B cell (primary cell): ENCODE data around the gene GLCCI1. TPM values are rescaled to one million over a fixed set of nuclear protein-coding genes. Genes with fewer than 3 reads are reported as not detected.

Experiments used
- ATAC-seq: fragments of 200-7000 bp; cut with Tn5 transposase; one replicate; pipeline ENCODE4 v1.10.0; 2021; ENCODE audit warnings: low read depth, mild to moderate bottlenecking, moderate number of reproducible peaks, moderate library complexity
- CTCF ChIA-PET: fragments of 350-600 bp; sonication (Branson Sonifier 250); formaldehyde crosslinking; loops from one replicate; lab custom pipeline; 2021; ENCODE audit warnings: antibody characterized with exemption, inconsistent platforms; lab: Charles Lee
- POLR2A ChIA-PET: fragments of 350-600 bp; sonication (Branson Sonifier 250); formaldehyde crosslinking; loops from one replicate; lab custom pipeline; 2021; ENCODE audit warnings: antibody characterized with exemption; lab: Charles Lee
- DNase-seq: peaks from one replicate; pipeline ENCODE4 v3.0.0; 2013
- H2AFZ ChIP-seq: 2 replicates; pipeline ENCODE4 v1.6.1; 2012; ENCODE audit warnings: mild to moderate bottlenecking, low read depth, low read length; ENCODE audit not compliant: insufficient read depth, poor library complexity, severe bottlenecking
- H3K27ac ChIP-seq, 2 donors: 1 replicate in 1 of 2; 2 replicates in 1 of 2; pipeline ENCODE4 v1.5.1; 2012 to 2013; ENCODE audit warnings: low read length in 2 of 2, mild to moderate bottlenecking in 2 of 2, moderate library complexity in 1 of 2
- H3K27me3 ChIP-seq, 4 experiments: fragments of 200-600 bp in 1 of 4; sonication (generic) in 1 of 4; replicated peaks in 1 of 4; 1 replicate in 2 of 4; 2 replicates in 2 of 4; pipeline versions ENCODE4 v1.6.1 to v1.7.0; 2013 to 2016; ENCODE audit warnings: low read length in 3 of 4, mild to moderate bottlenecking in 2 of 4, mixed read lengths in 1 of 4, moderate library complexity in 1 of 4; ENCODE audit not compliant: insufficient read depth in 4 of 4, control insufficient read depth in 3 of 4; ENCODE audit errors: control extremely low read depth in 1 of 4
- H3K36me3 ChIP-seq, 2 experiments: replicated peaks in 1 of 2; 1 replicate in 1 of 2; 2 replicates in 1 of 2; pipeline versions ENCODE4 v1.6.1 to v1.7.1; 2013; ENCODE audit warnings: low read length in 1 of 2; ENCODE audit not compliant: insufficient read depth in 2 of 2, control insufficient read depth in 1 of 2; ENCODE audit errors: control extremely low read depth in 1 of 2, extremely low read depth in 1 of 2
- H3K4me1 ChIP-seq, 2 donors: fragments of 200-600 bp in 1 of 2; sonication (generic) in 1 of 2; 1 replicate in 1 of 2; 2 replicates in 1 of 2; pipeline versions ENCODE4 v1.5.1 to v1.6.1; 2013 to 2017; ENCODE audit warnings: low read length in 2 of 2; ENCODE audit not compliant: control insufficient read depth in 2 of 2, insufficient read depth in 2 of 2
- H3K4me2 ChIP-seq: replicated peaks from 2 replicates; pipeline ENCODE3; 2012; ENCODE audit warnings: mild to moderate bottlenecking, low read depth, low read length; ENCODE audit not compliant: poor library complexity, severe bottlenecking
- H3K4me3 ChIP-seq, 5 experiments: fragments of 200-600 bp in 1 of 5; sonication (generic) in 1 of 5; 1 replicate in 3 of 5; 2 replicates in 2 of 5; pipeline versions ENCODE4 v1.5.1 to v1.7.0; 2011 to 2016; ENCODE audit warnings: low read length in 4 of 5, mild to moderate bottlenecking in 4 of 5, low read depth in 2 of 5, control low read depth in 1 of 5, moderate library complexity in 1 of 5; ENCODE audit not compliant: insufficient read depth in 1 of 5; ENCODE audit errors: control extremely low read depth in 1 of 5, extremely low read depth in 1 of 5
- H3K79me2 ChIP-seq: fragments of 200-600 bp; sonication (generic); one replicate; pipeline ENCODE4 v1.6.0; 2016; ENCODE audit warnings: low read length; ENCODE audit not compliant: control insufficient read depth, insufficient read depth
- H3K9ac ChIP-seq: fragments of 200-600 bp; sonication (generic); 2 replicates; pipeline ENCODE4 v1.6.1; 2017; ENCODE audit warnings: mild to moderate bottlenecking, low read length, moderate library complexity
- H3K9me3 ChIP-seq, 3 donors: one replicate each; pipeline versions ENCODE4 v1.6.1 to v1.7.1; 2013; ENCODE audit warnings: low read length in 2 of 3; ENCODE audit not compliant: control insufficient read depth in 2 of 3, insufficient read depth in 1 of 3; ENCODE audit errors: control extremely low read depth in 1 of 3
- H4K20me1 ChIP-seq: 2 replicates; pipeline ENCODE4 v1.6.0; 2012; ENCODE audit warnings: mild to moderate bottlenecking, low read length; ENCODE audit not compliant: insufficient read depth, control insufficient read depth, poor library complexity, severe bottlenecking
- H3K27ac Mint-ChIP-seq: one replicate; pipeline ENCODE4 v1.8.0; 2021; ENCODE audit warnings: mixed read lengths
- H3K27me3 Mint-ChIP-seq: one replicate; pipeline ENCODE4 v1.8.0; 2021; ENCODE audit warnings: mixed read lengths
- H3K4me1 Mint-ChIP-seq: one replicate; pipeline ENCODE4 v1.8.0; 2021; ENCODE audit warnings: mixed read lengths
- H3K4me3 Mint-ChIP-seq: one replicate; pipeline ENCODE4 v1.8.0; 2021; ENCODE audit warnings: mixed read lengths
- H3K9me3 Mint-ChIP-seq: one replicate; pipeline ENCODE4 v1.8.0; 2022; ENCODE audit warnings: mixed read lengths; ENCODE audit not compliant: insufficient read depth
- EZH2 ChIP-seq: IDR thresholded peaks from 2 replicates; pipeline ENCODE4 v1.6.1; 2012; ENCODE audit warnings: borderline replicate concordance, low read depth, mild to moderate bottlenecking, moderate library complexity, low read length; ENCODE audit not compliant: insufficient read depth, poor library complexity, severe bottlenecking
- WGBS: methylation state at CpG from one replicate; pipeline ENCODE4 v1.1.5; 2013; ENCODE audit warnings: missing lambda C conversion rate; ENCODE audit not compliant: insufficient coverage; 5-methylcytosine and 5-hydroxymethylcytosine counted together
- intact Hi-C: fragments of 100-400 bp; cut with micrococcal nuclease; formaldehyde crosslinking; loops from one replicate; pipeline ENCODE4 v1.10.0; 2022
- polyA plus RNA-seq: library from polyadenylated mRNA; depleted of rRNA; stranded (reverse); fragments of >200 nt; gene quantifications from 2 replicates; pipeline ENCODE4 v1.2.3, GENCODE V29; 2012
- total RNA-seq, 2 donors: library from RNA; stranded (reverse); fragments of 120-200 nt in 1 of 2; gene quantifications; 1 replicate in 1 of 2; 2 replicates in 1 of 2; pipeline versions ENCODE4 v1.2.3 to v1.2.4, GENCODE V29; 2013 to 2022
- TF ChIP-seq, protein P1 (sequence below): fragments of 200-600 bp; IDR thresholded peaks from one replicate; pipeline ENCODE4 v1.8.0; 2022; ENCODE audit warnings: antibody characterized with exemption, mild to moderate bottlenecking

GLCCI1 gene
- total and polyA plus RNA-seq, 2 donors (not counting 1 experiment from before 2014, with no cell fraction given): 17.7 to 50.3 TPM

- no peaks in the 10 kb centered on the region for H3K27me3 ChIP-seq
- no peaks in the 10 kb centered on the region for H3K36me3 ChIP-seq
- H3K27me3 Mint-ChIP-seq: no peaks in the 10 kb centered on the region
- no peaks in the 10 kb centered on the region for H3K9me3 ChIP-seq
- no peak overlapping the region for H3K27ac Mint-ChIP-seq
- H3K4me3 ChIP-seq: peak overlapping the region in 1 of 5 experiments; percentile 26
- peak overlapping the region; percentile 4 for H3K4me3 Mint-ChIP-seq
- H3K4me1 ChIP-seq: peaks cover 27 to 48% of the 10 kb centered on the region in 2 donors
- peak overlapping the region; percentile 14 for H3K9ac ChIP-seq
- H3K9me3 Mint-ChIP-seq: no peaks in the 10 kb centered on the region
- no peak for TF ChIP-seq EZH2
- TF ChIP-seq, protein P1, sequence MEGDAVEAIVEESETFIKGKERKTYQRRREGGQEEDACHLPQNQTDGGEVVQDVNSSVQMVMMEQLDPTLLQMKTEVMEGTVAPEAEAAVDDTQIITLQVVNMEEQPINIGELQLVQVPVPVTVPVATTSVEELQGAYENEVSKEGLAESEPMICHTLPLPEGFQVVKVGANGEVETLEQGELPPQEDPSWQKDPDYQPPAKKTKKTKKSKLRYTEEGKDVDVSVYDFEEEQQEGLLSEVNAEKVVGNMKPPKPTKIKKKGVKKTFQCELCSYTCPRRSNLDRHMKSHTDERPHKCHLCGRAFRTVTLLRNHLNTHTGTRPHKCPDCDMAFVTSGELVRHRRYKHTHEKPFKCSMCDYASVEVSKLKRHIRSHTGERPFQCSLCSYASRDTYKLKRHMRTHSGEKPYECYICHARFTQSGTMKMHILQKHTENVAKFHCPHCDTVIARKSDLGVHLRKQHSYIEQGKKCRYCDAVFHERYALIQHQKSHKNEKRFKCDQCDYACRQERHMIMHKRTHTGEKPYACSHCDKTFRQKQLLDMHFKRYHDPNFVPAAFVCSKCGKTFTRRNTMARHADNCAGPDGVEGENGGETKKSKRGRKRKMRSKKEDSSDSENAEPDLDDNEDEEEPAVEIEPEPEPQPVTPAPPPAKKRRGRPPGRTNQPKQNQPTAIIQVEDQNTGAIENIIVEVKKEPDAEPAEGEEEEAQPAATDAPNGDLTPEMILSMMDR: no peak
- H3K4me1 Mint-ChIP-seq: peaks cover 36% of the 10 kb centered on the region
- H4K20me1 ChIP-seq: peaks cover 9% of the 10 kb centered on the region
- WGBS: no CpG with 5 or more reads among the region's 2 CpGs
- POLR2A ChIA-PET: interaction anchor here (0.7 kb wide), 1 partner anchor 1525 kb away, joined by 5 read pairs; the partner anchor contains the start of gene DAGLB
- DNase-seq: peak; percentile 41
- intact Hi-C loops: loop anchor here (5.0 kb wide), 1 partner anchor 219 kb away; no protein-coding TSS in a partner anchor
- peak overlapping the region in 1 of 2 donors; percentile 11 for H3K27ac ChIP-seq
- H3K4me2 ChIP-seq: peak overlapping the region; percentile 40
- no peak for ATAC-seq
- CTCF ChIA-PET: interaction anchor here (0.5 to 2.0 kb wide), 5 partner anchors 9 to 292 kb away, joined by 3 to 8 read pairs (median 3); no protein-coding TSS in a partner anchor
- no peak overlapping the region for H2AFZ ChIP-seq
- peaks cover 84% of the 10 kb centered on the region for H3K79me2 ChIP-seq
Measured at GRCh38 chr7:7972922-7973594, 4.5 kb downstream of the GLCCI1 start.

DNA sequence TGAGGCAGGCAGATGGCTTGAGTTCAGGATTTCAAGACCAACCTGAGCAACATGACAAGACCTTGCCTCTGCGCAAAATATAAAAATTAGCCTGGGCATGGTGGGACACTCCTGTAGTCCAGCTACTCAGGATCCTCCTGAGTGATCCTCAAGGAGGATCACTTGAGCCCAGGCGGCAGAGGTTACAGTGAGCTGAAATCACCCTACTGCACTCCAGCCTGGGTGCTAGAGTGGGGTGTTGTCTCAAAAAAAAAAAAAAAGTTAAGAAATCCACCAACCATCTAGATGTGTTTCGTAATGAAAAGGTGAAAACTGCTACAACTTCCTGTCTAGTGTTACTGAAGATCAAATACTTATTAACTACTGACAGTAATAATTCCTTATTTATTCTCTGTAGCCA lies 8.1 kb downstream of the GLCCI1 start:
- ChIA-PET POLR2A (no interaction called here), CTCF (interaction anchor here (0.7 kb wide), 1 partner anchor 10 kb away, joined by 3 read pairs; no protein-coding TSS in a partner anchor)
- H3K4me1 ChIP-seq: peaks cover 15 to 34% of the 10 kb centered on the region in 2 donors
- H4K20me1 ChIP-seq: peaks cover 9% of the 10 kb centered on the region
- Mint-ChIP-seq H3K27ac (no peak overlapping the region), H3K27me3 (no peaks in the 10 kb centered on the region), H3K4me1 (peaks cover 50% of the 10 kb centered on the region), H3K9me3 (no peaks in the 10 kb centered on the region), H3K4me3 (no peak overlapping the region)
- intact Hi-C loops: no loop called here
- H3K27ac ChIP-seq: no peak overlapping the region
- no peaks in the 10 kb centered on the region for H3K27me3 ChIP-seq
- WGBS: 100% methylated on average over 1 of the region's 3 CpGs
- H3K79me2 ChIP-seq: peaks cover 99% of the 10 kb centered on the region
- no peak overlapping the region for H3K4me3 ChIP-seq
- DNase-seq (no peak), ATAC-seq (no peak)
- no peak overlapping the region for H3K4me2 ChIP-seq
- no peaks in the 10 kb centered on the region for H3K36me3 ChIP-seq
- no peak overlapping the region for H3K9ac ChIP-seq
- no peak for TF ChIP-seq EZH2
- TF ChIP-seq, protein P1: no peak
- no peaks in the 10 kb centered on the region for H3K9me3 ChIP-seq
- no peak overlapping the region for H2AFZ ChIP-seq
